CD4-positive, alpha-beta T cell treated with Interleukin-4 for 1 hour (primary cell): Measurements from ENCODE around the gene TMEFF2.
"Not testable (repeated sequence)": the region's sequence is repeated elsewhere in the genome, so short reads cannot be mapped to it uniquely, and the experiment has no call there.

Experiments
- DNase-seq, 2 donors: peaks; one replicate each; pipeline ENCODE4 v3.0.0-alpha.2; 2020 to 2022

The TMEFF2 gene

DNA sequence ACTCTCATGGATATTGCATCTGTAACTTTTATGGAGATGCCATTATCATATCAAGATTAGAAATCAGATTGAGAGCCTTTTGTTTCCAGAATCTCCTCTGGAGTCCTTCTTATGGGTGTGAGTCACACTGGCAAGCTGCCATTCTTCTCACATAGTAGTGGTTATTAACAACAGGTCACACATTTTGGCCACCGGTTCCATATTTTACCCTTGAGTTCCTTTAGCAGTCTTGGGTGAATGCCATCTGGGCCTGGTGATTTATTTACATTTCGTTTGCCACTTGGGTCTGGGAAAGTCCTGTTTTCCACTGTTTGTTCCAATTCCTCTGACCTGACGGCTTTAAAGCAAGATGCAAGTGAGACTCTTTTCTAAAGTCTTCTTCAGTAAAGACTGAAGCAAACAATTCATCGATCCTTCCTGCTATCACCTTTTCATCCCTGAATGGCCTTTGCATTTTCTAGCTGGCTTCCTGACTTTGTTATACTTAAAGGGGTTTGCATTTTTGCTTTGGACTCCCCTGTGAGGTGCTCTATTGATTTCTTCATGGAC, 267.3 kb downstream of the TMEFF2 start:
- no peak for DNase-seq

DNA sequence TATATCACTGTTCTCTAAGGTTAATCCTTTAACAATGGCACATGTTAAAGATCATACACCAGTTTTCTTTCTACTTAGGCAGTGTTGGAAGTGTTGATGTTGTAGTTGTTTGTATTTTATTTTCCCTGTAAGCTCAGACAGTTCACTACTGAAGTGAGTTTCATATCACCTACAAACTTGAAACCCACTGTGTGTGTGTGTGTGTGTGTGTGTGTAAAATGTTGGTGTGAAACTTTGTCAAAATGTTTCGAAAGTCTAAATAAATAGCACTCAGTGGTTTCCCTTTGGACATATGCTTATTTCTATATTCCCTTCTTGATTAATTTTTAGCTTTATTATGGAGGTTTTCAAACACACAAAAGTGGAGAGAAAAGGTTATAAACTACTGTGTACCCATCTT, 268.1 kb downstream of the TMEFF2 start:
- no peak for DNase-seq

DNA sequence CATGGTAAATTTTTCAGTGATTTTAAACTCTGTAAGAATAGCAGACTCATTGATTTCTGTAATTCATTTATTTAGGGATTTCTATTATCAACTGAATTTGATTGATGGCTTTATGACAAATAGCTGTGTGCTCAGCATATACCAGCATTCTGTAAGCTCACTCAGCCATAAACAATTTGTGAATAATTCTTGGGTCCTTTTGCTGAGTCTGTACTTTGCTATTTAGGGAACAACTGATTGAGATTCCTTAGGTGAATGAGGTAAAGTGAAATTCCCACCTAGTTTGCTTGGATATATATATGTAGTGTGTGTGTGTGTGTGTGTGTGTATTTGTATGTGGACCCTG, 271.1 kb downstream of the TMEFF2 start:
- DNase-seq = no peak

DNA sequence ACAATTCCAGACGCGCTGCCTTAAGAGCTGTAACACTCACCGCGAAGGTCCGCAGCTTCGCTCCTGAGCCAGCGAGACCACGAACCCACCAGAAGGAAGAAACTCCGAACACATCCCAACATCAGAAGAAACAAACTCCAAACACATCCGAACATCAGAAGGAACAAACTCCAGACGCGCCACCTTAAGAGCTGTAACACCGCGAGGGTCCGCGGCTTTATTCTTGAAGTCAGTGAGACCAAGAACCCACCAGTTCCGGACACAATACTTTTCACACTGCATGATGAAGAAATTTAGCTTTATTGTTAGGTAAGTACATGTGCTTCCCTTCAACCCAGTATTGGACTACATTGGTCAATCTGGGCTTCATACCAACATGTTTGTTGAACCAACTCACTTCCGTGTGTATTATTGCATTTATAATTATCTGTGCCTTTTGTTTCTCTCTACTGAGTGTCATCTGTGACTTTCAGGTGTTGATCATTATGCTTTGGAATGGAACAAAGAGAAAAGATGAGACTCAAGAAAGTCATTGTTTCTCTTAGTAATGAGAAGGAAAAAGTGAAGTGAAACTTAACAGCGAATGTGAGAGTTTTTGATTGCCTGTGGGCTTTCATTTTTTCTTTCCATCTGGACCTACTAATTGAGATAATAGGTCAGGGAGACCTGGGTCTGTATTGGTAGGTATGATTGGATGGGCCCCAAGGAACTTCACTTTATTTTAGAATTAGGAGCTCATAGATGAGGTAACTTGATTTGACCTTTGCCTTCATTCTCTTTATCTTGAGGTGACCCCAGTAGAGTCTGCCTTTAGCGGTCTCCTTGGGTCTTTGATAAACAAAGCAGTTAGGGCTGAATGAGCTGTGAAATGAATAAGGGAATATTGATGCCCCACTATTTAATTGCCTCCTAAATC, 271.7 kb downstream of the TMEFF2 start:
- DNase-seq = no peak

DNA sequence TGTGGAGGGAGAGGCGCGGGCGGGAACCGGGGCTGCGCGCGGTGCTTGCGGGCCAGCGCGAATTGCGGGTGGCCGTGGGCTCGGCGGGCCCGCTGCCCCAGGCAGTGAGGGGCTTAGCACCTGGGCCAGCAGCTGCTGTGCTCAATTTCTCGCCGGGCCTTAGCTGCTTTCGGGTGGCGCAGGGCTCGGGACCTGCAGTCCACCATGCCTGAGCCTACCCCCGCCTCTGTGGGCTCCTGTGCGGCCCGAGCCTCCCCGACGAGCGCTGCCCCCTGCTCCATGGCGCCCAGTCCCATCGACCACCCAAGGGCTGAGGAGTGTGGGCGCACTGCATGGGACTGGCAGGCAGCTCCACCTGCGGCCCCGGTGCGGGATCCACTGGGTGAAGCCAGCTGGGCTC, 273.1 kb downstream of the TMEFF2 start:
- DNase-seq = not testable (repeated sequence)

DNA sequence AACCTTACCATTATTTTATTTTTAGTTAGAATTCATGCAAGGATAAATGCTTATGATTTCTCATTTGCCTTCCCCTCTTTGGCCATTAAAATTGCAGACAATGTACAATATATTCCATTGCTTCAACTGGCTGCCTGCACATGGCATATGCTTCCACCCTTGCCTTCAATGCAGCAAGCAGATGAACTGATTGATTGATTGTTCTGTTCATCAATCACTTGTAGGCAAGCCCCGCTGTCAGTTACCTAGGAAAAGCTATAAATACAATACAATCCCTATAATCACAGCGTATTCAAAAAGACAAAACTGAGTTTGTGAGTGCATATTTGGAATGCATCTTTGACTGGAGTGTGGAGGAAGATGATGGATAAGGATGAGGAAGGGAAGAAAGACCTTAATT, 274.2 kb downstream of the TMEFF2 start:
- DNase-seq = no peak

DNA sequence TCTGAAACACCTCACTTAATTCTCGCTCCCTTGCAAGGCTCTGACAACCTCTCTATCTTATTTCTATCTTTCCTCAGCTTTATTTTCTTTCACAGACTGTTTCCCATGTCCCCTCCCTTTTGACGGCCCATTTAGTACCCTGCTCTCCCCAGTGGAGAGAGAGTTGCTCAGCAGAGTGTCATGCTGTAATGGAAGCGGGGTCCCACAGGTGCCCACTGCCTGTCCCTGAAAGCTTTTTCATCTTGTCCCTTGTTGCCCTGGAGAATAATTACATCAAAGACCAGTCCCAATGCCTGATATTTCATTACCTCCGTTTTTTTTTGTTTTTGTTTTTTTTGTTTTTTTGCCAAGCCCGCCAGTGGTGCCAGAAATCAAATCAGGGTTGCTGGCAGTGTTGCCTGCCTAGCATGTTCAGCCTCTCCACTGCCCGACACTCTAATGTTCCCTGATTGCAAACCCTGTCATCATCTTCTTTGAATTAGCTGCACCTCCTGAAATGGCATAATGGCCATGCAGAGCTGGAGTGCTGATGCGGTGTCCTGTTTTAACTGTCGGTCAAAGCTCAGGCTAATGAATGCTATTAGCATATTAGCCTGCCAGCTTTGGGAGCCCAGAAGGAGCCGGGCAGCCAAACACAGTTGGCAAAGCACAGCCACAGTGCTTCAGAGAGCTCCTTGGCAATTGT, 276.6 kb downstream of the TMEFF2 start:
- no peak for DNase-seq

DNA sequence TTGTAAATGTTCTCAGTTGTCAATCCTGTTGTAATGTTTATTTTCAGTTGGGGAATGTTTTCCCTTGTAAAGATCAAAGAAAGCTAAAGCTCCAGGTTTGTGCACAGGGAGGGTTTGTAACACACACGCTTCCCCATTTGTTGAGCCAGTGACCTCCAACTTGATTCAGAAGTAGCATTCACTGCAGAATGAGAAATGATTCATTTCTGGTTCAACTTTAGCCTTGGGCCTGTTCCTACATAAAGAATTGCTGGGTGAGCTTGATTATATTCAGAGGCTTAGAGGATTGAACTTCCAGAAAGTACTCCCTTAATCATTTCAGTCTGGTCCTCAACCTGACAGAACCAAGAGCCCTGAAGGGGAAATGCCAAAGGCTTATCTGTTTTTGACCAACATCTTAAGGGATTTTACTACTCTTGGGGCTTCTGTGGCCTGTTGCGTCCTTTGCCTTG, 277.3 kb downstream of the TMEFF2 start:
- DNase-seq = no peak

DNA sequence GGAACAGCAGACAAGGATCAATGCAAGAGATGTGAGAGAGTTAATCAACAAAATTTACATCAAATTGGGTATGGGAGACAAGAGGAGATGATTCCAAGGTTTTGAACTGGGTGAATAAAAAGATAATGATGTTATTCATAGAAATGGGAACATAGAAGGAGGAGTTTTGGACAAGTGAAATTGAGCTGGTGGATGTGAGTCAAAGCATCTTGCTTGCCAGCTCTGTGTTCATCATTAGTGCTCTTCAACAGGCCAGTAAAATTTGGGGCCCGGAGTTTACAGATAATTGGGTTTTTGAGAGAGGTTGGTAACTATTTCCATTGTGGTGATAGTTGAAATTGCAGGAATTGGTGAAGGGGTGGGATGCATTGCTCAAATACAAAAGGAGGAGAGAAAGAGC, 277.9 kb downstream of the TMEFF2 start:
- no peak for DNase-seq

DNA sequence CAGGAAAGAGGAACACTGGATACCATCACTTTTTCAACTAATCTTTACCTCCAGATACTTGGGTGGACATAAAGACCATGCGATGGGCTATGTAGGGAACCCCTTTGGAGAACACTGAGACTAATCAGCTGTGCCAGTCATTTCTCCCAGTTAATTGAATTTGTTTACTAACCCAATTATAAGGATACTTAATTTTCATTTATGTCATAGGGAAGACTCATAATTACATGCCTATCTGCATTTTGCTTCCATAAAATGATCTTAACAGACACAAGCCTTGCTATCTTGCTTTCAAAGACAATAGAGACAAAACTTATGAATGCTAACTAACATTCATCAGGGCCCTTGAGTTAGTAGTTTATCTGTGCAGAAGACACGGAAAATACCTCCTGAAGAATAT, 279.0 kb downstream of the TMEFF2 start:
- no peak for DNase-seq

DNA sequence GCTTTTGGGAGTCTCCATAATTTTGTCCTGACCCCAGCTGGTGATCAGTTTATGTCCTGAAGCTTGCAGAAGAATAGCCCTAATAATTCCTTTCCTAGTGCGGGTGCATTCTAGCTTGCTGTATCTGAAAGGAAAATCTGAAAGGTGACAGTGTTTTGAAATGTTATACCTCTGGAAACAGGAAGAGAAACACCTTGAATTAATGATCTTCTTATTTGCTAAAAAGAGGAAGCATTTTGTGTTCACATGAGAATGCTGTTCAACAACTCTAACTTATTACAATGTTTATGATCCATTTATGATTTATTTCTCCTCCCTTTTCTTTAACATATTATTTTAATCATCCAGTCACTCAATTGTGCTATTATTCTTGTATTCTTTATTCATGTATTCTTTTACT, 280.9 kb downstream of the TMEFF2 start:
- DNase-seq = no peak

DNA sequence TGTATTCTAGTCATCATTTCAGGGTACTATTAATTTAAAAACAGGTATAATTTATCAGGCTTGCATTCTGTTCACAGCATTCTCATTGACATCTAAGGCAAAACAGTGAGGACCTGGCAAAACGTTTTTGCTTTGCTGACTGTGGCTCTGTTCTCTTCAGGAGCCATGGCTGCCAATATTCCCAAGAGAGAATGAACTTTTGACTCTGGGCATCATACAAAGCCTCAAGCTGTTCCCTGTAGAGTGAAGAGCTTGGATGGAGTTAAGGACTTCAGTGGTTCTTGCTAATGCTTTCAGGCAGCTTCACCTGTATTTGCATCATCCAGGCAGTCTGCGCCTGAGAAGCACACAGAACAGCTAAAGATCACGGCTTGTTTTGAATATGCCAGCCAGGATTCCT, 282.0 kb downstream of the TMEFF2 start:
- no peak for DNase-seq

DNA sequence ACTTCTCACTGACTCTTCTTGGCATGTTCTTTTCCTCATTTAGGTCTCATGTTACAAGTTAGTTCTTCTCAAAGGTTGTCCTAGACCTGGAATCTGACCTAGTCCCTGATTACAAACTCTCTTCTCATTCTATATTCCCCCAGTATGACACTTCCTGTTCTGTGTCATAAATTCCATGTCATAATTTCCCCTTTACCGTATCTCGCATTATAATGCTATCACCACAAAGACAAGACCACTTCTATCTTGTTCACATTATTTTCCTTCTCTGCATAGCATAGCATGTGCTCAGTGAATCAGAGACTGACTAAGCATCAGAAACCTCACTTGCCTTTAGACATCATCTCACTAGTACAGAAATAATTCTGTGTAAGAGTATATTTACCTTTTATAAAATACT, 284.2 kb downstream of the TMEFF2 start:
- DNase-seq = no peak

DNA sequence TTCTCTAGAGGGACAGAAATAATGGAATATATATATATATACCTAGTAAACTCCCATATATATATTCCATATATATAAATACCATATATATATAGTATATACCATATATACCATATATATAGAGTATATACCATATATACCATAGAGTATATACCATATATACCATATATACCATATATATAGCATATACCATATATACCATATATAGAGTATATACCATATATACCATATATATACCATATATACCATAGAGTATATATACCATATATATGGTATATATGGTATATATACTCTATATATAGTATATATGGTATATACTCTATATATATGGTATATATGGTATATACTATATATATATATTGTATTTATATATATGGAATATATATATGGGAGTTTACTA, 285.9 kb downstream of the TMEFF2 start:
- no peak for DNase-seq

DNA sequence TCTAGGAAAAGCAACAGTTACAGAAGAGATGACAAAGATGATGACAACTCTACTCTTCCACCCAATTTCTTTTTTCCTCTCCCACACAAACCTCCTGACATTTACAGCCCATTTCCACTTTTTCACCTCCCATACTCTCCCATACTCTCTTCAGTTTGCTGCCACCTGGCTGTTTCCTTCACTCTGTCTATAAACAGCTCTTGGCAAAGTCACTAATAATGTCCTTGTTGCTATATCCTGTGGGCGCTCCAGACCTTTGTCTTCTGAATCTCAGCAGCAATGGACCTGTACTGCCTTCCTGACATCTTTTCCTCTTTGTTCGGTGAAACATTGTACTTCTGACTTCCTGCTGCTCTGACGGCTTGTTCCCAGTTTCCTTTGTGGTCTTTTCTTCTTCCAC, 287.2 kb downstream of the TMEFF2 start:
- no peak for DNase-seq

DNA sequence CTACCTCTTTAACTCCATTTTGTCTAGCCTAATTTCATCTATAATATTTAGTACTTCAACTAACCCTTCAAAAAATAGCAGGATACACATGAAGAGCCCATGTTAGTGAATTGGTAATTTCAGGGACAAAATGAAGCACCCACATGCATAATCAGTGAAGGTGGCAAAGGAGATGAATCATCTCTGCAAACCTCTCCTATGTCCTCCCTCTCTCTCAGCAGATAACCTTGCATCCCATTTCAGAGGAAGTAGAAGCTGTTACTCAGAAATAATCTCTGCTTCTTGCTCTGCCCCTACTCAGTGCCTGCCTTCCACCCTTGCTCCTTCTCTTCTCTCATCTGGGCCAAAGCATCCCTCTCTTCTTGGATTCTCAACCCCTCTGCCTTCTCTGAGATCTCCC, 287.6 kb downstream of the TMEFF2 start:
- DNase-seq = no peak

DNA sequence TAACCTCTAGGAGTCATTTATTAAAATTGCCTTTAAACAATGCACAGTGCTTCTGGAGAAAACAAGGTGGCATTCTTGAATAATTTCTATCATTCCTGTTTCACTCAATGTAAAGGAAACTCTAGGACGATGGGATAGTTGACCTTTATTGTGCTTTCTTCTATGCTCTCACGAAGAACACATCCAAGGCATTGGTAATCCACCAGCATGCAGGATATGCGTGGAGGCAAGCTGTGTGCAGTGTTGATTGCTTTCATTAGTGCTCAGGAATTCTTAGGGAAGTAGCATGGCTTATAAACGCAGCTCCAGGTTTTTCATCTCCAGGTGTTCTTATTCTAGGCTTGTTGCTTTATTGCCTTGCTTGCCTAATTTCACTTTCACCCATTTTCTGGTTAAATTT, 289.4 kb downstream of the TMEFF2 start:
- DNase-seq = no peak

DNA sequence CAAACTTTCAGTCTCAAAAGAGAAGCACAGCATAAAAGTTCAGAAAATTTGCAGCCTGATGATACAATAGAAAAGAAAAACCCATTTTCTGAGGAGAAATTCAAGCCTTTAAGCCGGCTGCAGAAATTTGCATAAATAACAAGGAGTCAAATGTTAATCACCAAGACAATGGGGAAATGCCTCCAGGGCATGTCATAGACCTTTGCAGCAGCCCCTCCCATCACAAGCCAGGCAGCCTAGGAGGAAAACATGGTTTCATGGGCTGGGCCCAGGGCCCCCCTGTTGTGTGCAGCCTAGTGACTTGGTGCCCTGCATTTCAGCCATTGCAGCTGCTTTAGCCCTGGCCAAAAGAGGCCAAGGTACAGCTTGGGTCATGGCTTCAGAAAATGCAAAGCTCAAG, 293.7 kb downstream of the TMEFF2 start:
- DNase-seq = no peak

DNA sequence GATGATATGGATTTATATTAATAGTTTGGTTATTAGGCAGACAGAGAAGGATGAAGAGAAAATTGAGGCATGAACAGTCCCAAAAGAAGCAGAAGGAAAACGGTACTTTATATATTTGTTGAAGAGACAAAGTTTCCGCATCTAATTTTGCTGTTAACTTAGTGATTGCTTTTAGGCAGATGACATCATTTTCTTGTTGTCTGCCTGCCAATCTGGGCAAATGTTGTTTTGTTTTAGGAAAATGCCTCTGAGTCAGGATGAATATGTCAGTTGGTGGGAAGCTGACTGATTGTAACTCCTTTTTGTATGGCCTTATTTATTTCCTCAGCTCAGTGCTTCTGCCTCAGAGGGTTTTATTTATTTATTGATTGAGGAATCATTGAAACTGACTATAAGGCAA, 295.3 kb downstream of the TMEFF2 start:
- DNase-seq = no peak
